LoVo (cell line): Measurements from ENCODE around the gene DNLZ.
A peak's percentile ranks its signal among the peaks of the same experiment; 100 is the strongest.
"Not testable (repeated sequence)": the region's sequence is repeated elsewhere in the genome, so short reads cannot be mapped to it uniquely, and the experiment has no call there.

ENCODE experiments used
- DNase-seq: peaks from one replicate; pipeline ENCODE4 v3.0.0-alpha.2; 2016; ENCODE audit warnings: low spot score

The DNLZ gene

DNA sequence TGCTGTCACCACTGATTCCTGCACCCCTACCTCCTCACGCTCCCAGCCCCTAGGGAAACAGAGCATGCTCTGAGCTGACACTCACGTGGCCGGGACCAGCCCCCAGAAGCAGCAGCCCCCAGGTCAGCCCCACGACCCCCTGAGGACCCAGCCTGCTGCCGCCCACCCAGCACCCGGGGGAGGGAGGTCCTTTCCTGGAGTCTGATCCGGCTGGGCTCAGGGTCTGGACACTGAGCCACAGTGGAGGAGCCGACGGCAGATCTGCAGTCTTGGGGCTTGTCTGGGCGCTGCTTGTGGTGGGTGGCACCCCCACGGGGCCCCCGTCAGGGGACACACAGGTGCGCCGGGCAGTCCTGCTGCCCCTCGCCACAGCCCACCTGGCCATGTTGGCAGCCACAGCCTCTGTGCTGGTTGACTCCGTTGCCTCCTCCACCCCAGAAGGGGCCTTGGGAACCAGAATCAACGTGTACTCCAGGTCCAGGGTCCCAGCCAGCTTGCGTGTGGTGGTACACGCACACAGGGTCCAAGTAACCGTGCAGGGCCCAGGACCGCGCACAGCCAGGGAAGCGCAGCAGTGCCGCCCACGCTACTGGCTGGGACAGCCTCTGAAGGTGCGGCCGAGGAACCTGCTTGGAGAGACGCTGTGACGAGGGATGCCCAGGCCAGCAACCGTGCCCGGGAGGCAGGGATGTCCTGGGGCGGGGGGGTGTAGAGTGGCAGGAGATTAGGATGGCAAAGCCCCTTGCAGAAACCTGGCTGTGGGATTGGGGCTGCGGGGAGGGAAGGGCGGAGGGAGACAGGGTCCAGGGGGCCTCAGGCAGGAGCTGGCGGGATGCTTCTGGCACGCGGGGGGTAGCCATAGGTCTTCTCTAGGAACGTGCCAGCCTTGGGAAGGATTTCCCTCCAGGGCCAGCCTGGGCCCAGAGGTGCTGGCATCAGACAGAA lies 3.5 kb downstream of the DNLZ start:
- DNase-seq: no peak

- no peak for DNase-seq
These were observed 4.7 kb downstream of the DNLZ start for GRCh38 chr9:136358888-136359287.

DNA sequence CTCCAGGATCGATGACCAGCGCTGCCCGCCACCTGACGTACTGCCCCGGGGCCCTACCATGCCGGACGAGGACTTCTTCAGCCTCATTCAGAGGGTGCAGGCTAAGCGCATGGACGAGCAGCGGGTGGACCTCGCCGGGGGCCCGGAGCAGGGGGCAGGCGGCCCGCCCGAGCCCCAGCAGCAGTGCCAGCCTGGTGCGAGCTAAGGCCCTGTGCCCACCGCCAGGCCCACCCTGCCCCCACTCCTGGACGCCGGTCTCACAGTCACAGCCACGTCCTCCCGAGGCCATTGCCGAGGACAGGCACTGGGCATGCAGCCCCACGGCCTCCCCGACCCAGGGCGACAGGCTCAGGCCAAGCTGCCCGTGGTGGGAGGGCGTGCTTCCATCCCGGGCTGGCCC lies 5.5 kb downstream of the DNLZ start:
- DNase-seq: no peak

DNA sequence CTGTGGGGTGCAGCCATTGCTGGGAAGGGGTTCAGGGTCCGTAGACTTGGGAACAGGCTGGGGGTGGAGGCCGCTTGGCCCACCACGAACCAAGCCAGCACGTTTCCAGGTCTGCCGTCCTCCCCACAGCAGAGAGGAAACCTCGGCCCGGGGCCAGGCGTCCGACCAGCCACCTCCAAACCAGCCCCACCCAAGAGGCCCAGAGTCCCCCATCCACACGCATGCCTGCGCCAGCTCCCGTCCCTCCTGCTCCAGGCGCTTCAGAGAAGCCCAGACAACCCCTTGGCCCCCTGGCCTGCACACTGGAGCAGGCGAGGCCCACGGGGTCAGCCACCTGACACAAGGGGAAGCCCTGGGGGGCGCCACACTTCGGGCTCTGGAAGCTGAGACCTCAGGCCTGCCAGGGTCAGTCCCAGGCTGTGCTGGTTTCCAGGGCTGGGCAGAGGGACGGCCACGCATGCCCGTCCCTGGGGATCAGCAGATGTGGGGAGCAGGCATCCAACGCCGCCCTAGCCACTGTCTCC lies 6.3 kb downstream of the DNLZ start:
- no peak for DNase-seq

DNA sequence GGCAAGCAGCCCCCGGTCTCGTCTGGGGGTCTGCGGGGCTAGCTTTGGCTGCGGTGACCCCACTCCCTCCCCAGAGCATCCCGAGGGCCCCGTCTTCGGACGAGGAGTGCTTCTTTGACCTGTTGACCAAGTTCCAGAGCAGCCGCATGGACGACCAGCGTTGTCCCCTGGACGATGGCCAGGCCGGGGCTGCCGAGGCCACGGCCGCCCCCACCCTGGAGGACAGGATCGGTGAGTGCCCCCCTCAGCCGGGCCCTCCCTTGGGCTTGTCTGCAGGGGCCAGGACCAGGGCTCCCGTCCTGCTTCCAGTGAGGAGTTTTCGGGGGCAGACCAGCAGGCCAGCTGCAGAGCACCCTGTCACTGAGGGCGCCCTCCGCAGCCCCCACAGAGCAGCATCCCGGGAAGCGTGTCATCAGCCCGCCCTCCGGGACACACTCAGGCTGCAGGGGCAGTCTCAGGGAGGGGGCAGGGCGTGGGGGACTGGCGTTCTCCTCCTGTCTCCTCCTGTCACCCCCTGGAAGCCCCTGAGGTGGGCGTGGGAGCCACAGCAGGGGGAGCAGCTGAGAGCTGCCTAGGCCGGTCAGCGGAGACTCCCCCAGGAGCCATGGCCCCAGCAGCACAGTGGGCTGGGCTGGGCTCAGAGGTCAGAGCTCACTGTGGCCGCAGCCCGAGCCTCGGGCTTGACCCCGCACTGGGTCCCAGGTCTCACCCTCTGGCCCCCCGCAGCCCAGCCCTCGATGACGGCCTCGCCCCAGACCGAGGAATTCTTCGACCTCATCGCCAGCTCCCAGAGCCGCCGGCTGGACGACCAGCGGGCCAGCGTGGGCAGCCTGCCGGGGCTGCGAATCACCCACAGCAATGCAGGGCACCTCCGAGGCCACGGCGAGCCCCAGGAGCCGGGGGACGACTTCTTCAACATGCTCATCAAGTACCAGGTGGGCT lies 7.7 kb downstream of the DNLZ start:
- no peak for DNase-seq

DNA sequence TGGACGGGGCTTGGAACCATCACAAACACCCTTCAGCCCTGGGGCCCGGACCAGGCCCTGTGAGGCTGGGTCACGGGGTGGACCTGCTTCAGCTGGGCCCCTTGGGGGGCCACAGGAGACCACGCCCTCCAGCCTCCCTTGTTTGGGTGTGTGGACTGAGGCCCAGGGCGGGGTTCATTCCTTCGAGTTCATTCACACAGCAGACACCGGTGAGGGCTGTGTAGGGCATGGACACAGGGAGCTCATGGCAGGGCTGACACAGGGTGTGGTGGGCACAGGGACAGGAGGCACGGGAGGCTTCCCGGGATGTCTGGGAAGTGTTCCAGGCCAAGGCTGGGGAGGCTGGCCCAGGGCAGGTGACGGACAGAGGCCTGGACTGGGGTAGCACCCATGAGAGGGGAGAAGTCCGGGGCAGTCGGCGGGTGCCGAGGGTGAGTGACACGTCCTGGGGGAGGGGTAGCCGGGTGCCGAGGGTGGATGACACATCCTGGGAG lies 8.9 kb downstream of the DNLZ start:
- DNase-seq: peak; percentile 39

DNA sequence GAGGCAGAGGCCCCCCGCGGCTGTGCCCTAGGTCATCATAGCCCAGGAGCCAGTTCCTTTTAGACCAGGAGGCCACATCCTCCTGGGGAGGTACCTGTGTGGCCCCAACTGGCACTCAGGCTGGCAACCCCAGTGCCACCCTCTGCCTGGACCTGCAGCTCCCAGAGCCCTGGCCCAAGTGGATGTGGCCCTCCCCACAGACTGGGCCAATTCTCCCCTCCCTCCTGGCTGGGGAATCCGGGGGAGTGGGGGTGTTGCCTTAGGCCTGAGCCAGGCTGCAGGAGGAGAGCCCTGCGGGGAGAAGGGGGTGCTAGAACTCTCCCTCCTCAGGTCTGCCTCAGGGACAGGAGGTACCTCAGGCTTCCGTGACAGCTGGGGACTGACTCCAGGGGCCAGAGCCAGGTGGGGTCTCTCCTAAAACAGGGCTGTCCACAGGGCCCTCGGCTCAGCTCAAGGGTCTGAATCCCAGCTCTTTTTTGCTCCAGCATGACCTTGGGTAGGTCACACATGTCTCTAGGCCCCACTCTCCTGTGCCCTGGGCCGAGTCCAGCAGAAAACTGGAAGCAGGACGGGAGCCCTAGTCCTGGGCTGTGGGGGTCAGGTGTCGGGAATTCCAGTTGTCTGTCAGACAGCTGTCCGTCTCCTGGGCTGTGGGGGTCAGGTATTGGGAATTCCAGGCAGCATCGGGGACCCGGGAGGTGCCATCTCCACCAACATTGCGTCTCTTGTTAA lies 9.6 kb downstream of the DNLZ start:
- DNase-seq: no peak

DNA sequence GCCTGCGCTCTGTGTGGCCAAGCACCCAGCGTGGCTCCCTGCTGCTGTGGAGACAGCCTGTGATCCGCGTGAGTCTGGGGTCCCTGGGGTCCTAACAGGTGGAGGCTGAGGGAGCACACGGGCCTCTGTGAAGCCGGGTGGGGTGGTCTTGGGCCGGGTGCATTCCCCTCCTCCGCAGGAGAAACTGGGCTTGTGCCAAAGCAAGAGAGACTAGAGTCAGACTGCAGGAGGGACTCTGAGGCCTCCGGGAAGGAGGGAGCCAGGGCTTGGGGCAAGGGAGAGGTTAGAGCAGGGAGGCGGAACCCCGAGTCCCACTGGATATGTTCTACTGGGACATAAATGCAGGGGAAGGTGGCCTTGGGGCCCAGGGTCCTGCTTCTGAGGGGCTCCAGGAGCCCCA lies 10.5 kb downstream of the DNLZ start:
- DNase-seq: no peak

GRCh38 chr9:136352682-136353081 lies 10.9 kb downstream of the DNLZ start:
- DNase-seq: no peak

DNA sequence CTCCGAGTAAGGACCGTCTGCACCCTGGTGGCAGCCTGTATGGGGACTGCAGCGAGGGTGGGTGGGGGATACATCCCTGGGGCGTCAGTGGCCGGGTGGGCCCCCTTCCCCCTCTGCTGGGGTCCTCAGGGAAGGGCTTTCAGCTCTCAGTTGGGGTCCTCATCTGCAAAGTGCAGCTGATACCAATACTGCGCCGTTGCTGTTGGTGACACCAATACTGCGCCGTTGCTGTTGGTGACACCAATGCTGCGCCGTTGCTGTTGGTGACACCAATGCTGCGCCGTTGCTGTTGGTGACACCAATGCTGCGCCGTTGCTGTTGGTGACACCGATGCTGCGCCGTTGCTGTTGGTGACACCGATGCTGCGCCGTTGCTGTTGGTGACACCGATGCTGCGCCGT lies 11.7 kb downstream of the DNLZ start:
- not testable (repeated sequence) for DNase-seq

GRCh38 chr9:136351252-136351800 lies 12.2 kb downstream of the DNLZ start:
- no peak for DNase-seq

GRCh38 chr9:136349546-136349945 lies 14.0 kb downstream of the DNLZ start:
- DNase-seq: no peak

- no peak for DNase-seq
These were observed 14.9 kb downstream of the DNLZ start for GRCh38 chr9:136348691-136349090.

GRCh38 chr9:136347472-136348256 lies 15.9 kb downstream of the DNLZ start:
- DNase-seq: no peak

DNA sequence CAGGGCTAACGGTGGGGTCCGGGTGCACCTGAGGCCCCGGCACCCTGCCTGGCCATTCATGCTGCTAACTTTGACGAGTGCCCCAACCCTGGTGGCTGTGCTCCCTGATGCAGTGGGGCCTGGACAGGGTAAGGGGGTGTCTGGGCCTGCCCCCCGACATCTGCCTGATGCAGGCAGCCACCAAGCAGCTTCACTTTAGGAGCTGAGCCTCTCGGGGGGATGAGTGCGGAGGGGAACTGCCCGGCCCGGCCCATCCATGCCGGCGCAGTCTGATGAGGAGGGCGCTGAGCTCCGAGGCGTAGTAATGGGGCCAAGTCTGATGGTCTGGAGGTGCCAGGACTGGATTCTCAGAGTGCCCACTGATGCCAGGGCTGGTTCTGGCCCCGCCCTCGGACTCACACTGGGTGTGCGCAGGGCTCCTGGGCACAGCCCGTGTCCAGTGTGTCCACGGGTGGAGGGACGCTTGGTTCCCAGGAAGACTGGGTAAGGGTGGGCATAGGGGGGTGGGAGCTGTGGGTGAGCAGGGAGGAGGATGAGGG lies 16.5 kb downstream of the DNLZ start:
- DNase-seq: no peak

- no peak for DNase-seq
These were observed 17.4 kb downstream of the DNLZ start for GRCh38 chr9:136346157-136346481.

- DNase-seq: no peak
These were observed 18.0 kb downstream of the DNLZ start for GRCh38 chr9:136345281-136346156.

- DNase-seq: no peak
These were observed 18.8 kb downstream of the DNLZ start for GRCh38 chr9:136344544-136345280.

DNA sequence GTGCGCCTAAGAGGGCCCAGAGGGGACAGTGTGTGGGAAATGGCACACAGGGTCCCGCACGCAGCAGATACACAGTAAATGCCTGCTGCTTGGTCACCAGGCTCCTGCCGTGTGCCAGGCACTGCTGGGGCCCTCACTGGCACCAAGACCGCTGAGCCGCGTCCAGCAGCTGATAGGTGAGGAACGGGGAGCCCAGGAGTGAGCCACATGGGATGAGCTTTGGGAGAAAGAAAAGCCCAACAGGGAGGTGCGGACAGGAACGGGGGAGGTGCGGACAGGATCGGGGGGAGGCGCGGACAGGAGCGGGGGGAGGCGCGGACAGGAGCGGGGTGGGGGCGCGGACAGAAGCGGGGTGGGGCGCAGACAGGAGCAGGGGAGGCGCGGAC lies 19.7 kb downstream of the DNLZ start:
- DNase-seq: no peak
